Measurements from ENCODE around the gene ADPRS. TPM values are rescaled to one million over a fixed set of nuclear protein-coding genes. Genes with fewer than 3 reads are reported as not detected.

ADPRS gene
- total and polyA plus RNA-seq, 3 experiments from 2014 or later, result 26.1 to 41.1 (median 38.9) TPM

DNA sequence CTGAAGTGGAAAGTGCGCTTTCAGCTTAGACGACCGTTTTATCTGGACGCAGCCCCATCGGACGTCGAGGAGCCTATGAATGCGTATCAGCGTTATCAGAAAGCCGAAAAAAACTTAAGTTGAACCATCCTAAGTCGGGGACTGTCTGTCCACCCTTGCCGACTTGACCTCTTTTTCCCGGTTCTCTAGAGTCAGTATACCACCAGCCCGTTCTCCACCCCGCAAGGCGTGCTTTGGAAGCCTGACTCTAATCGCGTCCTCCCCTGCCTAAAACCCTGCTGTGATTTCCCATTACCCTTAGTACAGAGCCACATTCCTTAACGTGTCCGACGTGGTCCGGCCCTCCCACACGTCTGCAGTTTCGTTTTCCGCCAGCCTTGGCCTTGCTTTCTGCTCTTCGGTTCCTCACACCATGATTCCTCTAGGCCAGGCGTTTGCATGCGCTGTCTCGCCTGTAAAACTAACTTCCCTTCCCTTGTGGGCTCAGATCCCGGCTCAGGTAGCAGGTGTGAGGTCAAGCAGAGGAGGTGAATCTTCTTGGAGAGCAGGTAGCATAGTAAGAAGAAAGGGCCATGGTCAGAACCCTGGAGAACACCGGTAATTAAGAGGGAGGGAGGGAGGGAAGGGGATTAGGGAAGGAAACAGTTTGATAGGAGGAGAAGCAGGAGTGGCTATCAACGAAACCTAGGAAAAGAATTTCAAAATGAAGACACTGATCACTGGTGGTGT is 865 bp downstream of the ADPRS start:
- H3K36me3 ChIP-seq (ENCODE audit: insufficient read depth, low read length), result peaks cover 37% of the 10 kb centered on the region
- H3K27ac Mint-ChIP-seq, result peak overlapping the region; percentile 88 to 99 (median 96)
- H3K9me3 Mint-ChIP-seq, result no peaks in the 10 kb centered on the region
- CTCF ChIA-PET, result interaction anchor here (0.9 to 1.2 kb wide), 3 partner anchors 45 to 207 kb away, joined by 3 read pairs; partner anchors contain the start of gene AGO1
- H3K4me1 Mint-ChIP-seq, result peaks cover 16 to 40% (median 18%) of the 10 kb centered on the region in 3 donors
- H3K27me3 ChIP-seq (ENCODE audit: insufficient read depth, low read length, poor library complexity, severe bottlenecking), result no peaks in the 10 kb centered on the region
- peaks cover 19% of the 10 kb centered on the region for H3K4me1 ChIP-seq (ENCODE audit: insufficient read depth, low read length)
- H3K27ac ChIP-seq (ENCODE audit: low read depth, low read length), result peak overlapping the region; percentile 91
- peak overlapping the region; percentile 86 to 98 (median 93) for H3K4me3 Mint-ChIP-seq
- no peak for DNase-seq
- peaks cover 11 to 20% of the 10 kb centered on the region in 2 donors for H3K27me3 Mint-ChIP-seq
- POLR2A ChIA-PET, result interaction anchor here (1.0 to 1.3 kb wide), 4 partner anchors 55 to 159 kb away, joined by 4 to 9 read pairs (median 4); partner anchors contain the start of genes AGO3, THRAP3 and TRAPPC3
- peak overlapping the region; percentile 55 for H3K4me3 ChIP-seq (ENCODE audit: low read length)
- H3K9me3 ChIP-seq (ENCODE audit: low read length), result no peaks in the 10 kb centered on the region
- peaks cover 0 to 45% (median 2%) of the 10 kb centered on the region in 3 donors for H3K36me3 Mint-ChIP-seq

DNA sequence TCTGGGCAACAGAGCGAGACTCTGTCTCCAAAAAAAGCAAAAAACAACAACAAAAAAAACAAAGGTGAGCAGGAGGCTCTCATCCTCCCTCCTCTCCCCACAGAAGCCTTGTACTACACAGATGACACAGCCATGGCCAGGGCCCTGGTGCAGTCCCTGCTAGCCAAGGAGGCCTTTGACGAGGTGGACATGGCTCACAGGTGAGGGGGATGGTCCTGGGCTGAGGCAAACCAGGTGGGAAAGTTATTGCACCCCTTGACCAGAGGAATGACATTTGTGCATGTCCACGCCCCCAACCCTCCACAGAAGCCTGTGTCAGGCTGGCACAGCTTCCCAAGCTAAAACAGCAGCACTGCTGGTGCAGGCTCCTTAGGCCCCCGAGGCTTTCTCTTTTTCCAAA is 2.4 kb downstream of the ADPRS start:
- peak overlapping the region in 2 of 7 donors; percentile 31 to 44 for H3K4me3 Mint-ChIP-seq
- ChIA-PET CTCF (interaction anchor here (1.0 kb wide), 1 partner anchor 38 kb away, joined by 4 read pairs; no protein-coding TSS in a partner anchor), POLR2A (no interaction called here)
- Histone ChIP-seq H3K27ac (ENCODE audit: low read depth, low read length) (no peak overlapping the region), H3K9me3 (ENCODE audit: low read length) (no peaks in the 10 kb centered on the region), H3K4me1 (ENCODE audit: insufficient read depth, low read length) (peaks cover 19% of the 10 kb centered on the region), H3K4me3 (ENCODE audit: low read length) (no peak overlapping the region), H3K36me3 (ENCODE audit: insufficient read depth, low read length) (peaks cover 50% of the 10 kb centered on the region), H3K27me3 (ENCODE audit: insufficient read depth, low read length, poor library complexity, severe bottlenecking) (no peaks in the 10 kb centered on the region)
- peaks cover 16 to 40% (median 18%) of the 10 kb centered on the region in 3 donors for H3K4me1 Mint-ChIP-seq
- H3K27ac Mint-ChIP-seq, result peak overlapping the region in 4 of 8 donors; percentile 12 to 90 (median 62)
- H3K36me3 Mint-ChIP-seq, result peaks cover 0 to 58% (median 2%) of the 10 kb centered on the region in 3 donors
- no peak for DNase-seq
- peaks cover 8 to 9% of the 10 kb centered on the region in 2 donors for H3K27me3 Mint-ChIP-seq
- no peaks in the 10 kb centered on the region for H3K9me3 Mint-ChIP-seq

DNA sequence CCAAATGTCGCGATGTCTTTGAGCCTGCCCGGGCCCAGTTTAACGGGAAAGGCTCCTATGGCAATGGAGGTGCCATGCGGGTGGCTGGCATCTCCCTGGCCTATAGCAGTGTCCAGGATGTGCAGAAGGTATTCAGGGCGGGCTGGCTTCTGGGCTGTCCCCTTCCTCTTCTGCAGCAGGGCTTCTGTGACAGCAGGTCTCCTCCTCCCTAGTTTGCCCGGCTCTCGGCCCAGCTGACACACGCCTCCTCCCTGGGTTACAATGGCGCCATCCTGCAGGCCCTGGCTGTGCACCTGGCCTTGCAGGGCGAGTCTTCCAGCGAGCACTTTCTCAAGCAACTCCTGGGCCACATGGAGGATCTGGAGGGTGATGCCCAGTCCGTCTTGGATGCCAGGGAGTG is 3.0 kb downstream of the ADPRS start:
- Mint-ChIP-seq H3K9me3 (no peaks in the 10 kb centered on the region), H3K27ac (peak overlapping the region in 5 of 8 donors; percentile 51 to 90 (median 68)), H3K4me1 (peaks cover 16 to 40% (median 18%) of the 10 kb centered on the region in 3 donors), H3K36me3 (peaks cover 0 to 64% (median 2%) of the 10 kb centered on the region in 3 donors), H3K4me3 (peak overlapping the region in 4 of 7 donors; percentile 23 to 46 (median 38)), H3K27me3 (peaks cover 3% of the 10 kb centered on the region in 2 donors)
- no peaks in the 10 kb centered on the region for H3K9me3 ChIP-seq (ENCODE audit: low read length)
- H3K36me3 ChIP-seq (ENCODE audit: insufficient read depth, low read length), result peaks cover 50% of the 10 kb centered on the region
- H3K27me3 ChIP-seq (ENCODE audit: insufficient read depth, low read length, poor library complexity, severe bottlenecking), result no peaks in the 10 kb centered on the region
- POLR2A ChIA-PET, result no interaction called here
- no peak for DNase-seq
- no peak overlapping the region for H3K4me3 ChIP-seq (ENCODE audit: low read length)
- H3K27ac ChIP-seq (ENCODE audit: low read depth, low read length), result no peak overlapping the region
- CTCF ChIA-PET, result no interaction called here
- peaks cover 19% of the 10 kb centered on the region for H3K4me1 ChIP-seq (ENCODE audit: insufficient read depth, low read length)

DNA sequence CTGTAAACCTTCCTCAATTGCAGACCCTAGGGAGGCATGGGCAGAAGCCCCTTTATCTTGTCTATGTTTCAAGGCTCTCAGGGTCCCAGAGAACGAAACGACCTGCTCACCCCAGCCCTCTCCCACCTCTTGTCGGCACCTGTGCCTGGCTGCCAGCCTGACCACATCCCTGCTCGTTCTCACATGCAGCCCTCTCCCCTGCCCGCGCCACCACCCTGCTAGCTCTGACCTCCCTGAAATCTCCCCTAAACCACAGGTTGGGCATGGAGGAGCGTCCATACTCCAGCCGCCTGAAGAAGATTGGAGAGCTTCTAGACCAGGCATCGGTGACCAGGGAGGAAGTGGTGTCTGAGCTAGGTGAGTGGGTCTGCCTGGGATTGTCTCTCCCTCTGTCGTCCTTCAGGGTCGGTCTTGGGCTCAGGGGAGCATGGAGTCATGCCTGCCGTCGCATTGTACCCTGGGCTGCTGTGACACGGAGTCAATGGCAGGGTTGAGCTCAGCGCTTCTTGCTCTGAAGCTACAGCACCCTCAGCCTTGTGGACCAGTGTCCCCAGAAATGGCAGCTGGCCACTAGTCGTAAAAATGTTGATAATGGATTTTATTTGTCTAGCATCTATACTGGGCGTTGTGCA is 3.6 kb downstream of the ADPRS start:
- H3K27ac ChIP-seq (ENCODE audit: low read depth, low read length), result no peak overlapping the region
- no peaks in the 10 kb centered on the region for H3K9me3 Mint-ChIP-seq
- H3K27me3 Mint-ChIP-seq, result peaks cover 0 to under 1% of the 10 kb centered on the region in 2 donors
- ChIA-PET POLR2A (no interaction called here), CTCF (interaction anchor here (1.4 kb wide), 1 partner anchor 43 kb away, joined by 5 read pairs; no protein-coding TSS in a partner anchor)
- peaks cover 14 to 37% (median 18%) of the 10 kb centered on the region in 3 donors for H3K4me1 Mint-ChIP-seq
- peaks cover 50% of the 10 kb centered on the region for H3K36me3 ChIP-seq (ENCODE audit: insufficient read depth, low read length)
- peak overlapping the region in 4 of 8 donors; percentile 50 to 95 (median 58) for H3K27ac Mint-ChIP-seq
- peaks cover 0 to 66% (median 2%) of the 10 kb centered on the region in 3 donors for H3K36me3 Mint-ChIP-seq
- DNase-seq, result no peak
- H3K4me3 Mint-ChIP-seq, result peak overlapping the region in 1 of 7 donors; percentile 44
- peaks cover 19% of the 10 kb centered on the region for H3K4me1 ChIP-seq (ENCODE audit: insufficient read depth, low read length)
- no peaks in the 10 kb centered on the region for H3K27me3 ChIP-seq (ENCODE audit: insufficient read depth, low read length, poor library complexity, severe bottlenecking)
- H3K4me3 ChIP-seq (ENCODE audit: low read length), result no peak overlapping the region
- no peaks in the 10 kb centered on the region for H3K9me3 ChIP-seq (ENCODE audit: low read length)

DNA sequence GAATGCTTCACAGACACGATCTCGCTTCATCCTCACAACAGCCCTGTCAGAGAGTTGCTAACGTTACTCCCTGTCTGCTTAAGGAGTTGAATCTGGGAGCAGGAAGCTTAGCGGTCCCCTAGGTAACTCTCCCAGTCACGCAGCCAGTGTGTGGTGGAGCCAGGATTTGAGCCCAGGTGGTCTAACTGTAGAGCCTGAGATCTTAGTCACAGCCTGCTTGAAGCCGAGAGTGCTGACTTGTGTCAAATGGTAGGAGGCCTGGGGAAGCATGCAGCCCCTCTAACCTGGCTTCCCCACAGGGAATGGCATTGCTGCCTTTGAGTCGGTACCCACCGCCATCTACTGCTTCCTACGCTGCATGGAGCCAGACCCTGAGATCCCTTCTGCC is 4.1 kb downstream of the ADPRS start:
- Mint-ChIP-seq H3K4me1 (peaks cover 14 to 37% (median 18%) of the 10 kb centered on the region in 3 donors), H3K27me3 (no peaks in the 10 kb centered on the region), H3K9me3 (no peaks in the 10 kb centered on the region), H3K4me3 (peak overlapping the region in 1 of 7 donors; percentile 62), H3K27ac (peak overlapping the region in 2 of 8 donors; percentile 54 to 61), H3K36me3 (peaks cover 0 to 66% (median 2%) of the 10 kb centered on the region in 3 donors)
- H3K4me1 ChIP-seq (ENCODE audit: insufficient read depth, low read length), result peaks cover 19% of the 10 kb centered on the region
- H3K4me3 ChIP-seq (ENCODE audit: low read length), result no peak overlapping the region
- ChIA-PET CTCF (interaction anchor here (1.4 kb wide), 1 partner anchor 42 kb away, joined by 5 read pairs; no protein-coding TSS in a partner anchor), POLR2A (no interaction called here)
- H3K27ac ChIP-seq (ENCODE audit: low read depth, low read length), result no peak overlapping the region
- H3K27me3 ChIP-seq (ENCODE audit: insufficient read depth, low read length, poor library complexity, severe bottlenecking), result no peaks in the 10 kb centered on the region
- H3K9me3 ChIP-seq (ENCODE audit: low read length), result no peaks in the 10 kb centered on the region
- no peak for DNase-seq
- H3K36me3 ChIP-seq (ENCODE audit: insufficient read depth, low read length), result peaks cover 50% of the 10 kb centered on the region

DNA sequence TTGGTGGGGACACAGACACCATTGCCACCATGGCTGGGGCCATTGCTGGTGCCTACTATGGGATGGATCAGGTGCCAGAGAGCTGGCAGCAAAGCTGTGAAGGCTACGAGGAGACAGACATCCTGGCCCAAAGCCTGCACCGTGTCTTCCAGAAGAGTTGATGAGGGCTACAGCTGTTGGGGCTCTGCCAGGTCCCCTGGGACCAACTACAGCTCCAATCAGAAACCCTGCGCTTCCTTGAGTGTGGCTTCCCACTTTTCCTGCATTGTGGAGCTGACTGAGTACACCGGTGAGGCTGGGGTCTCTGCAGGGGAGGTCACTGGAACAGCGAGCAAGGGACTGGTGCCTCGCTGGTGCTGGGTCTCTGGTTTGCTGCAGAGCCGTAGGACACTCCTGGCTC is 4.5 kb downstream of the ADPRS start:
- CTCF ChIA-PET, result interaction anchor here (1.4 kb wide), 1 partner anchor 42 kb away, joined by 5 read pairs; no protein-coding TSS in a partner anchor
- DNase-seq, result no peak
- Mint-ChIP-seq H3K9me3 (no peaks in the 10 kb centered on the region), H3K27me3 (no peaks in the 10 kb centered on the region), H3K4me1 (peaks cover 14 to 35% (median 16%) of the 10 kb centered on the region in 3 donors), H3K4me3 (peak overlapping the region in 1 of 7 donors; percentile 62), H3K36me3 (peaks cover 0 to 66% (median 2%) of the 10 kb centered on the region in 3 donors), H3K27ac (peak overlapping the region in 1 of 8 donors; percentile 2)
- Histone ChIP-seq H3K36me3 (ENCODE audit: insufficient read depth, low read length) (peaks cover 50% of the 10 kb centered on the region), H3K27ac (ENCODE audit: low read depth, low read length) (no peak overlapping the region), H3K27me3 (ENCODE audit: insufficient read depth, low read length, poor library complexity, severe bottlenecking) (no peaks in the 10 kb centered on the region), H3K9me3 (ENCODE audit: low read length) (no peaks in the 10 kb centered on the region), H3K4me1 (ENCODE audit: insufficient read depth, low read length) (peaks cover 14% of the 10 kb centered on the region), H3K4me3 (ENCODE audit: low read length) (no peak overlapping the region)
- POLR2A ChIA-PET, result no interaction called here

DNA sequence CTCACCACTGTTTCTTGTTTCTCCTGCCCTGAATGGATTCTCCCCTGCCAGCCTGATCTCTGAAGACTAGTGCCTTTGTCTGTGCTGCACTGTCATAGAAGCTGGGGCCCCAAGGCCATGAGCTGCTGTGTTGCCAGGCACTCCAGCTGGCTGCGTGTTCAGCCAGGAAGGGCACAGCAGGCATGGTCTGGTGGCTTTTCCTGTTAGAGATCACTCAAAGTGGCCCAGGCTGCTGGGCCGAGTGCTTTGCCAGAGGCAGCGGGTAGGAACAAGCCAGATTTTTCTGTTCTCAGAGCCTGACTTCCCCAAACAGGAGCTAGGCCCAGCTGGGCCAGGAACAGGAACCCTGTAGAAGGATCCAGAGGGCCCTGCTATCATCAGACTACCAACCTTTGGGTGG is 5.2 kb downstream of the ADPRS start:
- no peak for DNase-seq
- ChIA-PET CTCF (interaction anchor here (1.3 to 2.1 kb wide), 3 partner anchors 41 to 192 kb away, joined by 3 to 6 read pairs (median 5); partner anchors contain the start of gene TRAPPC3), POLR2A (no interaction called here)
- Histone ChIP-seq H3K27me3 (ENCODE audit: insufficient read depth, low read length, poor library complexity, severe bottlenecking) (no peaks in the 10 kb centered on the region), H3K4me1 (ENCODE audit: insufficient read depth, low read length) (peaks cover 11% of the 10 kb centered on the region), H3K27ac (ENCODE audit: low read depth, low read length) (no peak overlapping the region), H3K36me3 (ENCODE audit: insufficient read depth, low read length) (peaks cover 50% of the 10 kb centered on the region), H3K4me3 (ENCODE audit: low read length) (no peak overlapping the region), H3K9me3 (ENCODE audit: low read length) (no peaks in the 10 kb centered on the region)
- Mint-ChIP-seq H3K27ac (no peak overlapping the region), H3K36me3 (peaks cover 0 to 65% (median 2%) of the 10 kb centered on the region in 3 donors), H3K4me3 (peak overlapping the region in 1 of 7 donors; percentile 42), H3K27me3 (no peaks in the 10 kb centered on the region), H3K9me3 (no peaks in the 10 kb centered on the region), H3K4me1 (peaks cover 12 to 29% (median 14%) of the 10 kb centered on the region in 3 donors)
